ENCODE data around the gene TMTC1. TPM values are rescaled to one million over a fixed set of nuclear protein-coding genes. Genes with fewer than 3 reads are reported as not detected.

TMTC1 gene
- total and polyA plus RNA-seq, 9 of the 15 experiments (the other 6 are each of a cell fraction or from before 2014, with no cell fraction given), result under 0.01 to 0.18 (median 0.06) TPM; not detected in 2

DNA sequence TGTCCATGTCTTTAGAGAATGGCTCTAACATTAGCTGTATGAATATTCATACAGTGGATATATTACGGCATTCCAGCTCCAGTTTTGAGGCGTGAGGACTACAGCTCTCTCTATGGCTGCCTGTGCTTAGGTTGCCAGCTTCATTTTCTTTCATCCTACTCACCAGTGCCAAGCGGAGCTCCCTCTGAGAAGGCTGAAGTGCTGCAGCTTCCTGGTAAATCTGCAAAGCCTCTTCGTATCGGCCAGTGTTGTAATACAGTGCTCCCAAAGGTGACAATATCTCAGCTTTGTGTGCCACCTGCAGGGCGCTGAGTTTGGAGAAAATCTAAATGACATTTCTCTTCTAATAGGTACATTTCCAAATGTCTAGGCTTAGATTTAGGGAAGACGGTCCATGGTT, 266.5 kb downstream of the TMTC1 start:
- H3K9me3 ChIP-seq (replicated peaks; ENCODE audit: control insufficient read depth, insufficient read depth, low read depth, low read length), result no peaks in the 10 kb centered on the region
- ChIA-PET POLR2A (interaction anchor here (0.6 kb wide), 1 partner anchor 993 kb away, joined by 3 read pairs; no protein-coding TSS in a partner anchor), CTCF (ENCODE audit: low intra/inter-chr PET ratio) (interaction anchor here (1.1 kb wide), 1 partner anchor 208 kb away, joined by 9 read pairs; no protein-coding TSS in a partner anchor)
- H3K9me1 ChIP-seq (ENCODE audit: control insufficient read depth, insufficient read depth, low read length), result no peaks in the 10 kb centered on the region
- H3K4me3 ChIP-seq, result no peak overlapping the region
- intact Hi-C loops (cut with micrococcal nuclease) (loop anchor here (1.0 kb wide), 1 partner anchor 208 kb away; no protein-coding TSS in a partner anchor), in situ Hi-C loops (cut with MboI) (no loop called here)
- BruUV-seq (replicated peaks), result no TSS peak
- H3K27me3 ChIP-seq (ENCODE audit: control insufficient read depth in 2 of 2, insufficient read depth in 2 of 2, low read length in 2 of 2), result peaks cover 0 to 4% of the 10 kb centered on the region in 2 experiments; a peak in 1 of 5 replicates
- H3K4me2 ChIP-seq (ENCODE audit: insufficient read depth, low read length), result no peak overlapping the region
- WGBS (ENCODE audit: insufficient coverage, low coverage, missing lambda C conversion rate), result 2% methylated on average over 7 of the region's 7 CpGs
- FAIRE-seq (no peak), DNase-seq (ENCODE audit: extremely low read depth in 1 of 4, low spot score in 3 of 4) (peak in 2 of 4 experiments; percentile 5), ATAC-seq (peak; percentile 70)
- no peak overlapping the region for H3K9ac ChIP-seq (ENCODE audit: insufficient read depth in 1 of 2, low read depth in 2 of 2, low read length in 2 of 2)
- H3K36me3 ChIP-seq (ENCODE audit: control insufficient read depth, insufficient read depth, low read length), result no peaks in the 10 kb centered on the region
- no peak overlapping the region for H3K27ac ChIP-seq (ENCODE audit: extremely low read depth, low read depth, low read length)
- H2AFZ ChIP-seq (ENCODE audit: low read depth, low read length), result 0 out of 2 replicates have a peak overlapping the region, but pooled peaks have one; percentile 4
- H3K79me2 ChIP-seq (ENCODE audit: control insufficient read depth, insufficient read depth, low read length), result no peaks in the 10 kb centered on the region
- no peaks in the 10 kb centered on the region for H4K20me1 ChIP-seq (replicated peaks; ENCODE audit: control insufficient read depth, insufficient read depth, low read length)
- no peaks in the 10 kb centered on the region; a peak in 1 of 5 replicates for H3K4me1 ChIP-seq (replicated peaks in 1 of 2; ENCODE audit: control insufficient read depth in 2 of 2, insufficient read depth in 2 of 2, low read length in 2 of 2)
- TF ChIP-seq EP300 (IDR thresholded peaks at IDR 0.05; ENCODE audit: low read length) (no peak), RAD21 (CRISPR knock-in tag; conservative IDR thresholded peaks at IDR 0.05 in 1 of 2, IDR thresholded peaks at IDR 0.05 in 1 of 2) (peak; percentile 63 to 73), USF1 (CRISPR knock-in tag; IDR thresholded peaks at IDR 0.05) (no peak), ZNF830 (CRISPR knock-in tag; IDR thresholded peaks at IDR 0.05) (no peak), FOXA1 (IDR thresholded peaks at IDR 0.05; ENCODE audit: borderline replicate concordance) (no peak), JUND (IDR thresholded peaks at IDR 0.05; ENCODE audit: borderline replicate concordance, low read depth, low read length) (no peak), JUND (tag; IDR thresholded peaks at IDR 0.05; ENCODE audit: borderline replicate concordance, low read depth, low read length) (no peak)
- TF ChIP-seq, protein P1, sequence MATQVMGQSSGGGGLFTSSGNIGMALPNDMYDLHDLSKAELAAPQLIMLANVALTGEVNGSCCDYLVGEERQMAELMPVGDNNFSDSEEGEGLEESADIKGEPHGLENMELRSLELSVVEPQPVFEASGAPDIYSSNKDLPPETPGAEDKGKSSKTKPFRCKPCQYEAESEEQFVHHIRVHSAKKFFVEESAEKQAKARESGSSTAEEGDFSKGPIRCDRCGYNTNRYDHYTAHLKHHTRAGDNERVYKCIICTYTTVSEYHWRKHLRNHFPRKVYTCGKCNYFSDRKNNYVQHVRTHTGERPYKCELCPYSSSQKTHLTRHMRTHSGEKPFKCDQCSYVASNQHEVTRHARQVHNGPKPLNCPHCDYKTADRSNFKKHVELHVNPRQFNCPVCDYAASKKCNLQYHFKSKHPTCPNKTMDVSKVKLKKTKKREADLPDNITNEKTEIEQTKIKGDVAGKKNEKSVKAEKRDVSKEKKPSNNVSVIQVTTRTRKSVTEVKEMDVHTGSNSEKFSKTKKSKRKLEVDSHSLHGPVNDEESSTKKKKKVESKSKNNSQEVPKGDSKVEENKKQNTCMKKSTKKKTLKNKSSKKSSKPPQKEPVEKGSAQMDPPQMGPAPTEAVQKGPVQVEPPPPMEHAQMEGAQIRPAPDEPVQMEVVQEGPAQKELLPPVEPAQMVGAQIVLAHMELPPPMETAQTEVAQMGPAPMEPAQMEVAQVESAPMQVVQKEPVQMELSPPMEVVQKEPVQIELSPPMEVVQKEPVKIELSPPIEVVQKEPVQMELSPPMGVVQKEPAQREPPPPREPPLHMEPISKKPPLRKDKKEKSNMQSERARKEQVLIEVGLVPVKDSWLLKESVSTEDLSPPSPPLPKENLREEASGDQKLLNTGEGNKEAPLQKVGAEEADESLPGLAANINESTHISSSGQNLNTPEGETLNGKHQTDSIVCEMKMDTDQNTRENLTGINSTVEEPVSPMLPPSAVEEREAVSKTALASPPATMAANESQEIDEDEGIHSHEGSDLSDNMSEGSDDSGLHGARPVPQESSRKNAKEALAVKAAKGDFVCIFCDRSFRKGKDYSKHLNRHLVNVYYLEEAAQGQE (IDR thresholded peaks at IDR 0.05; ENCODE audit: borderline replicate concordance), result peak; percentile 56; the same call in 1 of the 2 replicates
- TF ChIP-seq, protein P1 (CRISPR knock-in tag; IDR thresholded peaks at IDR 0.05; ENCODE audit: low read depth), result no peak
- TF ChIP-seq, protein P2, sequence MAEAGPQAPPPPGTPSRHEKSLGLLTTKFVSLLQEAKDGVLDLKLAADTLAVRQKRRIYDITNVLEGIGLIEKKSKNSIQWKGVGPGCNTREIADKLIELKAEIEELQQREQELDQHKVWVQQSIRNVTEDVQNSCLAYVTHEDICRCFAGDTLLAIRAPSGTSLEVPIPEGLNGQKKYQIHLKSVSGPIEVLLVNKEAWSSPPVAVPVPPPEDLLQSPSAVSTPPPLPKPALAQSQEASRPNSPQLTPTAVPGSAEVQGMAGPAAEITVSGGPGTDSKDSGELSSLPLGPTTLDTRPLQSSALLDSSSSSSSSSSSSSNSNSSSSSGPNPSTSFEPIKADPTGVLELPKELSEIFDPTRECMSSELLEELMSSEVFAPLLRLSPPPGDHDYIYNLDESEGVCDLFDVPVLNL (CRISPR knock-in tag; IDR thresholded peaks at IDR 0.05; ENCODE audit: low read depth), result no peak

All from K562 (cell line).